ENCODE results near the gene TAS2R42. TPM values are rescaled to one million over a fixed set of nuclear protein-coding genes. Genes with fewer than 3 reads are reported as not detected.

Gene TAS2R42
- total RNA-seq, 1 experiment from 2014 or later, result not detected

GRCh38 chr12:11227373-11227772 lies 40.6 kb upstream of the TAS2R42 start:
- no peaks in the 10 kb centered on the region for H3K79me2 ChIP-seq (ENCODE audit: insufficient read depth, low read length)
- POLR2A ChIA-PET, result no interaction called here
- DNase-seq (ENCODE audit: low read depth, low spot score) (no peak), ATAC-seq (no peak)
- CTCF ChIA-PET, result interaction anchor here (4.6 kb wide), 1 partner anchor 260 kb away, joined by 35 read pairs; no protein-coding TSS in a partner anchor
- RAD21 ChIA-PET (ENCODE audit: low non-redundant PET in 1 of 2, low total read pairs in 2 of 2, uncharacterized antibody in 2 of 2, unreplicated experiment in 2 of 2), result no interaction called here
- no TSS peak for BruUV-seq (replicated peaks)
- no peak overlapping the region for H3K4me2 ChIP-seq (ENCODE audit: low read length)
- no peak overlapping the region for H3K9ac ChIP-seq (ENCODE audit: low read length)
- H3K4me1 ChIP-seq (ENCODE audit: control insufficient read depth in 1 of 2, insufficient read depth in 2 of 2, low read length in 2 of 2), result no peaks in the 10 kb centered on the region
- no peaks in the 10 kb centered on the region for H3K9me2 ChIP-seq (ENCODE audit: insufficient read depth)
- intact Hi-C loops (cut with micrococcal nuclease), result no loop called here
- TF ChIP-seq MAX (IDR thresholded peaks at IDR 0.05), result no peak
- TF ChIP-seq EZH2 (IDR thresholded peaks at IDR 0.05), result no peak
- TF ChIP-seq JUND (IDR thresholded peaks at IDR 0.05), result no peak
- no peak for TF ChIP-seq CEBPB (IDR thresholded peaks at IDR 0.05; ENCODE audit: low read depth)
- no peak for TF ChIP-seq EGR1 (IDR thresholded peaks at IDR 0.05; ENCODE audit: low read depth)
- no peak for TF ChIP-seq CTCF (IDR thresholded peaks at IDR 0.05 in 2 of 3, conservative IDR thresholded peaks at IDR 0.05 in 1 of 3; ENCODE audit: borderline replicate concordance in 1 of 3, insufficient read depth in 1 of 3, low read depth in 2 of 3, low read length in 2 of 3)
- no peak for TF ChIP-seq POLR2AphosphoS5 (IDR thresholded peaks at IDR 0.05; ENCODE audit: low read depth, low read length)
- no peak for TF ChIP-seq SRF (IDR thresholded peaks at IDR 0.05; ENCODE audit: low read depth)
- no peak for TF ChIP-seq ZBTB33 (IDR thresholded peaks at IDR 0.05; ENCODE audit: extremely low read depth, insufficient replicate concordance, low read length)
- TF ChIP-seq ATF3 (IDR thresholded peaks at IDR 0.05), result no peak
- no peak for TF ChIP-seq EZH2phosphoT487 (IDR thresholded peaks at IDR 0.05; ENCODE audit: borderline replicate concordance)
- no peak for TF ChIP-seq ZNF274 (IDR thresholded peaks at IDR 0.05; ENCODE audit: low read depth, low read length)
- TF ChIP-seq SIN3A (IDR thresholded peaks at IDR 0.05; ENCODE audit: low read depth), result no peak
- TF ChIP-seq POLR2A (IDR thresholded peaks at IDR 0.05; ENCODE audit: borderline replicate concordance, extremely low read depth, insufficient read depth, insufficient read length), result no peak
- no peak for TF ChIP-seq ZFX (IDR thresholded peaks at IDR 0.05)
- TF ChIP-seq FOSL1 (IDR thresholded peaks at IDR 0.05; ENCODE audit: low read depth), result no peak
- TF ChIP-seq SP1 (IDR thresholded peaks at IDR 0.05; ENCODE audit: low read depth), result no peak
- no peak for TF ChIP-seq TCF7L2 (IDR thresholded peaks at IDR 0.05; ENCODE audit: borderline replicate concordance, extremely low read depth, insufficient read depth, insufficient read length)
- peaks cover 28% of the 10 kb centered on the region; the same call in 1 of the 2 replicates for H3K27me3 ChIP-seq (ENCODE audit: insufficient read depth, low read length)
- H3K36me3 ChIP-seq (ENCODE audit: control insufficient read depth in 1 of 2, insufficient read depth in 2 of 2, low read length in 2 of 2), result no peaks in the 10 kb centered on the region
- H3K4me3 ChIP-seq (replicated peaks in 1 of 2; ENCODE audit: low read depth in 1 of 2, low read length in 2 of 2), result no peak overlapping the region
- H3K9me3 ChIP-seq (ENCODE audit: control insufficient read depth in 1 of 2, insufficient read depth in 1 of 2, low read depth in 1 of 2, low read length in 2 of 2), result no peaks in the 10 kb centered on the region
- H2AFZ ChIP-seq (ENCODE audit: low read depth, low read length, poor library complexity, severe bottlenecking), result no peak overlapping the region
- H3K27ac ChIP-seq (ENCODE audit: low read depth, low read length), result no peak overlapping the region
- no peaks in the 10 kb centered on the region for H4K20me1 ChIP-seq (ENCODE audit: insufficient read depth)
